ENCODE results near the gene BMP10.

The BMP10 gene

DNA sequence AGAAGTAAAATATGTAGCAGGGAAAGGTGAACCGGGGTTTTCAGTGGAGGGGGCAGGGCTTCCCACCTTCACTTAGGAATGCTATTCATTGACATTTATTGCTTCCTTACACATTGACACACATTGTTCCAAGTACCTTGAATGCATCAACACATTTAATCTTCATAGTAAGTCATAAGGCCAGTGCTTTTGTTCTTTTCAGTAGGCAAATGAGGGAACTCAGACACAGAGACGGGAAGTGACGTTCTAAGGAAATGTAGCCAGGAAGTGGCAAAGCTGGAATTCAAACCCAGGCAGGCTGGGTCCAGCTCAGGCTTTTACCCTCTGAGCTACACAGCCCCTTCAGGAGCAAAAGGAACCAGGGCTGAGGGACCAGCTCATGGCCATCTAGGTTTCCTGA is 20.7 kb downstream of the BMP10 start:
- H2AFZ ChIP-seq (ENCODE audit: low read length) = no peak overlapping the region
- no peaks in the 10 kb centered on the region for H3K27me3 ChIP-seq (ENCODE audit: insufficient read depth, low read length)
- TF ChIP-seq, protein P1, sequence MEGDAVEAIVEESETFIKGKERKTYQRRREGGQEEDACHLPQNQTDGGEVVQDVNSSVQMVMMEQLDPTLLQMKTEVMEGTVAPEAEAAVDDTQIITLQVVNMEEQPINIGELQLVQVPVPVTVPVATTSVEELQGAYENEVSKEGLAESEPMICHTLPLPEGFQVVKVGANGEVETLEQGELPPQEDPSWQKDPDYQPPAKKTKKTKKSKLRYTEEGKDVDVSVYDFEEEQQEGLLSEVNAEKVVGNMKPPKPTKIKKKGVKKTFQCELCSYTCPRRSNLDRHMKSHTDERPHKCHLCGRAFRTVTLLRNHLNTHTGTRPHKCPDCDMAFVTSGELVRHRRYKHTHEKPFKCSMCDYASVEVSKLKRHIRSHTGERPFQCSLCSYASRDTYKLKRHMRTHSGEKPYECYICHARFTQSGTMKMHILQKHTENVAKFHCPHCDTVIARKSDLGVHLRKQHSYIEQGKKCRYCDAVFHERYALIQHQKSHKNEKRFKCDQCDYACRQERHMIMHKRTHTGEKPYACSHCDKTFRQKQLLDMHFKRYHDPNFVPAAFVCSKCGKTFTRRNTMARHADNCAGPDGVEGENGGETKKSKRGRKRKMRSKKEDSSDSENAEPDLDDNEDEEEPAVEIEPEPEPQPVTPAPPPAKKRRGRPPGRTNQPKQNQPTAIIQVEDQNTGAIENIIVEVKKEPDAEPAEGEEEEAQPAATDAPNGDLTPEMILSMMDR (IDR thresholded peaks at IDR 0.05; ENCODE audit: low read length) = no peak
- no peak for TF ChIP-seq EZH2 (IDR thresholded peaks at IDR 0.05; ENCODE audit: borderline replicate concordance, low read length)
- H3K27ac ChIP-seq (ENCODE audit: low read depth, low read length, poor library complexity, severe bottlenecking) = no peak overlapping the region
- no peaks in the 10 kb centered on the region for H3F3A ChIP-seq (ENCODE audit: insufficient read depth, low read length)
- no peak overlapping the region for H3K4me3 ChIP-seq (ENCODE audit: low read depth, low read length, poor library complexity, severe bottlenecking)
- H3K79me2 ChIP-seq (ENCODE audit: insufficient read depth, low read length) = no peaks in the 10 kb centered on the region
- H4K20me1 ChIP-seq (ENCODE audit: insufficient read depth, low read length) = no peaks in the 10 kb centered on the region
- H3K4me1 ChIP-seq (ENCODE audit: insufficient read depth, low read length, severe bottlenecking) = peaks cover 3% of the 10 kb centered on the region
- no peaks in the 10 kb centered on the region for H3K36me3 ChIP-seq (ENCODE audit: insufficient read depth, low read length)
- H3K9ac ChIP-seq (ENCODE audit: low read length) = no peak overlapping the region
- H3K9me2 ChIP-seq (ENCODE audit: low read depth, low read length) = no peaks in the 10 kb centered on the region
- H3K4me2 ChIP-seq (ENCODE audit: low read length) = no peak overlapping the region
- H3K9me3 ChIP-seq (ENCODE audit: low read length) = no peaks in the 10 kb centered on the region

DNA sequence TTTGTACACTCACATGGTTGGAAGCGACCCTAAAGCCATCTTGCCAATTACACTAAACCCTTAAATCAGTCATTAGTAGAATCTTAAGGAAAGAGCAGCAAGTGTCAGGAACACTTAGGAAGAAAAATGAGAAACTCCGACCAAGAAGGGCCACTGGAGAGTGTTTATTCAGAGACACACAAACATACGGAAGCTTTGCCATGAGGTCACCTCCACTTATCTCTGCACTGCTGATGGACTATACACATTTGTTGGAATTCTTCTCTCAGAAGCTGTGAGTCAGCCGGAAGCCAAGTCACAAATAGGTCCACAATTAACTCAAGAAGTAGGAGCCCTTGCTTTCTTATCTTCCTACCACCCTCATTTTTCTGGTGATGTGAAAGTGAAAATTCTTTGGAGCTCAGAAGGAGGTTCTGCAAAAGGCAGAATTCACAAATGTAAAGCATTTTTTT is 21.6 kb downstream of the BMP10 start:
- H3K4me1 ChIP-seq (ENCODE audit: insufficient read depth, low read length, severe bottlenecking) = peaks cover 3% of the 10 kb centered on the region
- no peak overlapping the region for H3K9ac ChIP-seq (ENCODE audit: low read length)
- no peaks in the 10 kb centered on the region for H3K9me2 ChIP-seq (ENCODE audit: low read depth, low read length)
- no peaks in the 10 kb centered on the region for H3K27me3 ChIP-seq (ENCODE audit: insufficient read depth, low read length)
- H3K79me2 ChIP-seq (ENCODE audit: insufficient read depth, low read length) = no peaks in the 10 kb centered on the region
- H3K4me2 ChIP-seq (ENCODE audit: low read length) = no peak overlapping the region
- H3F3A ChIP-seq (ENCODE audit: insufficient read depth, low read length) = no peaks in the 10 kb centered on the region
- H3K27ac ChIP-seq (ENCODE audit: low read depth, low read length, poor library complexity, severe bottlenecking) = no peak overlapping the region
- H3K9me3 ChIP-seq (ENCODE audit: low read length) = no peaks in the 10 kb centered on the region
- no peaks in the 10 kb centered on the region for H3K36me3 ChIP-seq (ENCODE audit: insufficient read depth, low read length)
- no peaks in the 10 kb centered on the region for H4K20me1 ChIP-seq (ENCODE audit: insufficient read depth, low read length)
- H2AFZ ChIP-seq (ENCODE audit: low read length) = no peak overlapping the region
- TF ChIP-seq, protein P1 (IDR thresholded peaks at IDR 0.05; ENCODE audit: low read length) = no peak
- TF ChIP-seq EZH2 (IDR thresholded peaks at IDR 0.05; ENCODE audit: borderline replicate concordance, low read length) = no peak
- H3K4me3 ChIP-seq (ENCODE audit: low read depth, low read length, poor library complexity, severe bottlenecking) = no peak overlapping the region

DNA sequence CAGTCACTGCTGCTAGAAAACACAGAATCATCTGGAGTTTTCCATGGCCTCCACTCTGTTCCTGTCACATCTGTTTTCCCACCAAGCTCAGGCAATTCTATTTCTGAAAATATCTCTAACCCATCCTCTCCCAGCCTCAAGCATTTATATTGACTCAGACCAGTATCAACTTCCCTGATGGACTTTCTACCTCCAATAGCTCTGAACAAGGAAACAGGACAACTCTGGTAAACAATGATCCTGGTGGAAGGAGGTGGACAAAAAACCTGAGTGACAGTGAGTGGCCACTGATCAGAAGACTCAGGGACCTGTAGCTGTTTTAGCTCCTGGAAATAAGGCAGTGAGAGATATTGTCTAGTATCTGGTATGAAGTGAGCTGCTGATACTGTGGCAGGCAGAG is 23.4 kb downstream of the BMP10 start:
- H3K27me3 ChIP-seq (ENCODE audit: insufficient read depth, low read length) = no peaks in the 10 kb centered on the region
- H3K4me3 ChIP-seq (ENCODE audit: low read depth, low read length, poor library complexity, severe bottlenecking) = no peak overlapping the region
- no peaks in the 10 kb centered on the region for H3K9me3 ChIP-seq (ENCODE audit: low read length)
- peaks cover 3% of the 10 kb centered on the region for H3K4me1 ChIP-seq (ENCODE audit: insufficient read depth, low read length, severe bottlenecking)
- H3K9ac ChIP-seq (ENCODE audit: low read length) = no peak overlapping the region
- H2AFZ ChIP-seq (ENCODE audit: low read length) = no peak overlapping the region
- H3K79me2 ChIP-seq (ENCODE audit: insufficient read depth, low read length) = no peaks in the 10 kb centered on the region
- H3K36me3 ChIP-seq (ENCODE audit: insufficient read depth, low read length) = no peaks in the 10 kb centered on the region
- H4K20me1 ChIP-seq (ENCODE audit: insufficient read depth, low read length) = no peaks in the 10 kb centered on the region
- TF ChIP-seq, protein P1 (IDR thresholded peaks at IDR 0.05; ENCODE audit: low read length) = no peak
- no peak for TF ChIP-seq EZH2 (IDR thresholded peaks at IDR 0.05; ENCODE audit: borderline replicate concordance, low read length)
- H3K9me2 ChIP-seq (ENCODE audit: low read depth, low read length) = no peaks in the 10 kb centered on the region
- no peak overlapping the region for H3K4me2 ChIP-seq (ENCODE audit: low read length)
- no peaks in the 10 kb centered on the region for H3F3A ChIP-seq (ENCODE audit: insufficient read depth, low read length)
- no peak overlapping the region for H3K27ac ChIP-seq (ENCODE audit: low read depth, low read length, poor library complexity, severe bottlenecking)
